KMS-11 (cell line): ENCODE results near the gene MSANTD4.
"Not testable (repeated sequence)": the region's sequence is repeated elsewhere in the genome, so short reads cannot be mapped to it uniquely, and the experiment has no call there.

Source experiments
- H2AFZ ChIP-seq: fragments of 200-600 bp; sonication (generic); 2 replicates; pipeline ENCODE4 v1.6.1; 2016; ENCODE audit warnings: antibody characterized with exemption, mixed run types, low read depth
- H3K27ac ChIP-seq: fragments of 200-600 bp; sonication (generic); 2 replicates; pipeline ENCODE4 v1.6.1; 2016; ENCODE audit warnings: mild to moderate bottlenecking, mixed run types
- H3K27me3 ChIP-seq: fragments of 200-600 bp; sonication (generic); 2 replicates; pipeline ENCODE4 v1.6.1; 2017; ENCODE audit warnings: mild to moderate bottlenecking, low read depth, mixed run types, moderate library complexity; ENCODE audit not compliant: insufficient read depth
- H3K36me3 ChIP-seq: fragments of 200-600 bp; sonication (generic); 2 replicates; pipeline ENCODE4 v1.6.1; 2017; ENCODE audit warnings: mild to moderate bottlenecking, mixed run types; ENCODE audit not compliant: insufficient read depth
- H3K4me1 ChIP-seq: fragments of 200-600 bp; sonication (generic); 2 replicates; pipeline ENCODE4 v1.6.1; 2016; ENCODE audit warnings: mild to moderate bottlenecking, low read depth, mixed run types; ENCODE audit not compliant: poor library complexity, severe bottlenecking
- H3K4me2 ChIP-seq: fragments of 200-600 bp; sonication (generic); 2 replicates; pipeline ENCODE4 v1.7.0; 2016; ENCODE audit warnings: mild to moderate bottlenecking, mixed run types
- H3K4me3 ChIP-seq: fragments of 200-600 bp; sonication (generic); IDR thresholded peaks from 2 replicates; pipeline ENCODE4 v1.6.1; 2017; ENCODE audit warnings: low read depth, low read length, mixed read lengths; ENCODE audit not compliant: insufficient read depth
- H3K79me2 ChIP-seq: fragments of 200-600 bp; sonication (generic); 2 replicates; pipeline ENCODE4 v1.6.1; 2016; ENCODE audit warnings: low read depth, mixed run types; ENCODE audit not compliant: insufficient read depth
- H3K9ac ChIP-seq: fragments of 200-600 bp; sonication (generic); 2 replicates; pipeline ENCODE4 v1.6.1; 2016; ENCODE audit warnings: mild to moderate bottlenecking, mixed run types
- H4K20me1 ChIP-seq: fragments of 200-600 bp; sonication (generic); 2 replicates; pipeline ENCODE4 v1.6.1; 2016; ENCODE audit warnings: mild to moderate bottlenecking, mixed run types; ENCODE audit not compliant: insufficient read depth
- TF ChIP-seq, protein P1 (sequence below): fragments of 200-600 bp; sonication (generic); conservative IDR thresholded peaks from 2 replicates; pipeline ENCODE4 v1.6.1; 2017; ENCODE audit warnings: low read depth, mild to moderate bottlenecking, antibody characterized with exemption, low read length, moderate library complexity, mixed read lengths

The MSANTD4 gene

GRCh38 chr11:106061249-106061784 lies 39.3 kb upstream of the MSANTD4 start:
- H3K36me3 ChIP-seq, result no peaks in the 10 kb centered on the region
- no peak overlapping the region for H3K4me2 ChIP-seq
- no peak overlapping the region for H3K27ac ChIP-seq
- TF ChIP-seq, protein P1, sequence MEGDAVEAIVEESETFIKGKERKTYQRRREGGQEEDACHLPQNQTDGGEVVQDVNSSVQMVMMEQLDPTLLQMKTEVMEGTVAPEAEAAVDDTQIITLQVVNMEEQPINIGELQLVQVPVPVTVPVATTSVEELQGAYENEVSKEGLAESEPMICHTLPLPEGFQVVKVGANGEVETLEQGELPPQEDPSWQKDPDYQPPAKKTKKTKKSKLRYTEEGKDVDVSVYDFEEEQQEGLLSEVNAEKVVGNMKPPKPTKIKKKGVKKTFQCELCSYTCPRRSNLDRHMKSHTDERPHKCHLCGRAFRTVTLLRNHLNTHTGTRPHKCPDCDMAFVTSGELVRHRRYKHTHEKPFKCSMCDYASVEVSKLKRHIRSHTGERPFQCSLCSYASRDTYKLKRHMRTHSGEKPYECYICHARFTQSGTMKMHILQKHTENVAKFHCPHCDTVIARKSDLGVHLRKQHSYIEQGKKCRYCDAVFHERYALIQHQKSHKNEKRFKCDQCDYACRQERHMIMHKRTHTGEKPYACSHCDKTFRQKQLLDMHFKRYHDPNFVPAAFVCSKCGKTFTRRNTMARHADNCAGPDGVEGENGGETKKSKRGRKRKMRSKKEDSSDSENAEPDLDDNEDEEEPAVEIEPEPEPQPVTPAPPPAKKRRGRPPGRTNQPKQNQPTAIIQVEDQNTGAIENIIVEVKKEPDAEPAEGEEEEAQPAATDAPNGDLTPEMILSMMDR, result no peak
- no peak overlapping the region for H3K4me3 ChIP-seq
- no peaks in the 10 kb centered on the region for H3K27me3 ChIP-seq
- H3K79me2 ChIP-seq, result no peaks in the 10 kb centered on the region
- H3K4me1 ChIP-seq, result peaks cover 27% of the 10 kb centered on the region
- H4K20me1 ChIP-seq, result no peaks in the 10 kb centered on the region
- no peak overlapping the region for H3K9ac ChIP-seq
- H2AFZ ChIP-seq, result no peak overlapping the region

DNA sequence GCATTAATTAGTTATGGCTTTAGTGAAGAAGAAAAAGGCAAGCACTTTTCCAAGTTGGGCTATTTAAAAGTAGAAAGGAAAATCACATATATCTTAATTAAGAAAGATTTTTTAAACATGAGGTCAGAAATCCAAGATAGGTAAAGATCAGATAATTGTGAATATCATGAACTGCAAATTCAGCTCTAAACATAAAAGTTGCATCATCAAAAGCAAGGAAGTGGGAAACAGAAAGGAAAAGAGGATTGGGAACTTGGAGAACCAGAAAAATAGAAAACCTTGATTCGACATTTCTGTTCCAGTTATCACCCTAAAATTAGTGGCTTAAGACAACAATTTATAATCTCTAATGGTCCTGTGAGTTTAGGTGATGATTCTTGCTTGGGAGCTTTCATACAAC lies 37.6 kb upstream of the MSANTD4 start:
- H3K27me3 ChIP-seq, result no peaks in the 10 kb centered on the region
- H4K20me1 ChIP-seq, result no peaks in the 10 kb centered on the region
- no peaks in the 10 kb centered on the region for H3K36me3 ChIP-seq
- H2AFZ ChIP-seq, result no peak overlapping the region
- TF ChIP-seq, protein P1, result no peak
- no peak overlapping the region for H3K4me2 ChIP-seq
- no peak overlapping the region for H3K4me3 ChIP-seq
- no peaks in the 10 kb centered on the region for H3K79me2 ChIP-seq
- H3K9ac ChIP-seq, result no peak overlapping the region
- peaks cover 27% of the 10 kb centered on the region for H3K4me1 ChIP-seq
- H3K27ac ChIP-seq, result no peak overlapping the region

GRCh38 chr11:106058377-106058776 lies 36.3 kb upstream of the MSANTD4 start:
- H3K9ac ChIP-seq, H3K79me2 ChIP-seq, H3K27me3 ChIP-seq, H3K4me2 ChIP-seq, H2AFZ ChIP-seq, H3K27ac ChIP-seq, H3K4me3 ChIP-seq, H4K20me1 ChIP-seq, H3K36me3 ChIP-seq: not testable (repeated sequence)
- H3K4me1 ChIP-seq, result peaks cover 22% of the 10 kb centered on the region

GRCh38 chr11:106051103-106051502 lies 29.1 kb upstream of the MSANTD4 start:
- Histone ChIP-seq H3K4me1 (no peaks in the 10 kb centered on the region), H3K27ac (no peak overlapping the region), H3K4me2 (no peak overlapping the region), H3K9ac (no peak overlapping the region), H3K27me3 (no peaks in the 10 kb centered on the region), H3K36me3 (no peaks in the 10 kb centered on the region), H2AFZ (no peak overlapping the region), H3K4me3 (no peak overlapping the region), H4K20me1 (no peaks in the 10 kb centered on the region), H3K79me2 (no peaks in the 10 kb centered on the region)
- TF ChIP-seq, protein P1, result no peak

DNA sequence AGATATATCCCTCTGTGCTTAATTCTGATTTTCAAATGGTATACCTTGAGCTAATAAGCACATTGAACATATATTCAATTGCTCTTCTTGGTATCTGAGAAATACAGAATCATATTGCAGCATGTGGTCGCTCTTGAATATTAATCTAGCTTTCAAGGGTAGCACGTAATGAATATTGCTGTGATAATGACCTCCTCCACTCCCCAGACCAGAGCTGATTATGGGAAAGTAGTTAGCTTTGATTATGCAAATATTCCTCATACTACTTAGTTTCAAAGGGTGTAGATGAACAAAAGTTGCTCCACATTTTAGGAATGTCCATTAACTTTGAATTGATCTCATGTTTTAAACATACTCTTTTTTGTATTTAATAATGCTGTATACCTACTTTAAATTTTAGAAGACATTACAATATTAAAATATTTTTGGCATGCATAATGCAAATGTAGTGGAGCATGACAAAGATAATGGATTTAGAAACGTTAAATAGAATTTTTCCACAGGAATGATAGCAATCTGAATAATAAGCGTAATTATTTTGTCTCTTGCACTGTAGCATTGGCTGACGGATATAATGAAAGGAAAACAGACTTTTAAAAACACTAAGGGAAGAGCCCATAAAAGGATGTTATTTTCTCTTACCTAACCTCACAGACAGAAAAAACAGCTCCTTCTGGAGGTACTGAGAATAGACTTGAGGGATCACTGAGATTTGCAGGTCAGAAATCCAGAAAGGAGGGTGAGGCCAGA lies 27.9 kb upstream of the MSANTD4 start:
- H3K4me1 ChIP-seq, result no peaks in the 10 kb centered on the region
- TF ChIP-seq, protein P1, result no peak
- H3K36me3 ChIP-seq, result no peaks in the 10 kb centered on the region
- no peak overlapping the region for H3K4me2 ChIP-seq
- no peak overlapping the region for H3K9ac ChIP-seq
- H2AFZ ChIP-seq, result no peak overlapping the region
- H3K4me3 ChIP-seq, result no peak overlapping the region
- H3K27ac ChIP-seq, result no peak overlapping the region
- no peaks in the 10 kb centered on the region for H3K27me3 ChIP-seq
- H3K79me2 ChIP-seq, result no peaks in the 10 kb centered on the region
- H4K20me1 ChIP-seq, result no peaks in the 10 kb centered on the region
